Measurements from ENCODE around the gene ARHGEF4.

DNA sequence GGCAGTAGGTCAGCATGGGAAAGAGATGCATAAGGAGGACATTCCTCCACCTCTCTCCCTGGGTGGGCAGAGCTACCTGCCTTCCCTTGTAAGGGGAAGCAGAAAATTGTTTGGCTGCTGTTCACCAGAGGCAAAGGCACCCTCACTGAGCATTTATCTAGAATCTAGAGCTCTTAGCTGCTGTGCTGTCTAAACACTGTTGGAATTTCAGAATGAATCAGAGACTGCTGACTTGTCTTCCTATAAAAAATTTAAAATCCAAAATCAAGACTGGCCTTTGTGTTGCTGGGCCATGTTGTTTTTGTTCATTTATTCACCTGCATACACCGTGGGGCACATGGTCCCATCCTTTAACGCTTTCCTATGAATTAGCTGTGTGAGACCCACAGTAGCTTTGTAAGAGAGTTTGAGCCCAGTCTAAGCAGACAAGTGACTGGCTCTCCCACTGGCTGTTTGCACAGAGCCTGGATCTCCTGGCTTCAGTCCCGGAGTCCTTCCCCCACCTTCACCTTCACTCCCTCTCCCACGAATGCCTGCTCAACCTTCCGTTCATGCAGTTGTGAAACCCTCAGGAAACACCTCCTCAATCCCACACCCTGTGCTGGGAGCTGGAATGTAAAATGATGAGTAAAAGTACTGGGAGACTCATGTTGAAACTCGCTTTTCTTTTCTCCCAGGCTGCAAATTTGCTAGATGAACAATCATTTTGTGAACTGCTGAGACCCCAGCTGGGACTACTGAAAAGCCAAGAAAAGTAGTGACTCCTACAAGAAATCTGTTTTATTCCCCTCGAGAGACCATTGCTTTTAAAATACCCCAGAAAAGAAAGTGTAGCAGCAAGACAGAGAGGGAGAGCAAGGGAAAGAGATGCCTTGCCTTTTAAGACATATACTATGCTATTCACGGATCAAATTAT is 180.4 kb downstream of the ARHGEF4 start:
- TF ChIP-seq, protein P1, sequence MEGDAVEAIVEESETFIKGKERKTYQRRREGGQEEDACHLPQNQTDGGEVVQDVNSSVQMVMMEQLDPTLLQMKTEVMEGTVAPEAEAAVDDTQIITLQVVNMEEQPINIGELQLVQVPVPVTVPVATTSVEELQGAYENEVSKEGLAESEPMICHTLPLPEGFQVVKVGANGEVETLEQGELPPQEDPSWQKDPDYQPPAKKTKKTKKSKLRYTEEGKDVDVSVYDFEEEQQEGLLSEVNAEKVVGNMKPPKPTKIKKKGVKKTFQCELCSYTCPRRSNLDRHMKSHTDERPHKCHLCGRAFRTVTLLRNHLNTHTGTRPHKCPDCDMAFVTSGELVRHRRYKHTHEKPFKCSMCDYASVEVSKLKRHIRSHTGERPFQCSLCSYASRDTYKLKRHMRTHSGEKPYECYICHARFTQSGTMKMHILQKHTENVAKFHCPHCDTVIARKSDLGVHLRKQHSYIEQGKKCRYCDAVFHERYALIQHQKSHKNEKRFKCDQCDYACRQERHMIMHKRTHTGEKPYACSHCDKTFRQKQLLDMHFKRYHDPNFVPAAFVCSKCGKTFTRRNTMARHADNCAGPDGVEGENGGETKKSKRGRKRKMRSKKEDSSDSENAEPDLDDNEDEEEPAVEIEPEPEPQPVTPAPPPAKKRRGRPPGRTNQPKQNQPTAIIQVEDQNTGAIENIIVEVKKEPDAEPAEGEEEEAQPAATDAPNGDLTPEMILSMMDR (IDR thresholded peaks at IDR 0.05; ENCODE audit: extremely low read depth in 1 of 2, insufficient read depth in 1 of 2, low read depth in 1 of 2, low read length in 2 of 2): no peak
- TF ChIP-seq POLR2A (IDR thresholded peaks at IDR 0.05; ENCODE audit: low read depth, low read length) (no peak), MYC (IDR thresholded peaks at IDR 0.05; ENCODE audit: low read depth, low read length) (no peak)

All from endothelial cell of umbilical vein (primary cell).